GM10847 (cell line): ENCODE data around the gene CST8.

Experiments used
- POLR2A ChIP-seq: IDR thresholded peaks from 2 replicates; pipeline ENCODE4 v1.6.1; 2011; ENCODE audit not compliant: insufficient read length; ENCODE audit errors: extremely low read depth

Gene CST8, protein sequence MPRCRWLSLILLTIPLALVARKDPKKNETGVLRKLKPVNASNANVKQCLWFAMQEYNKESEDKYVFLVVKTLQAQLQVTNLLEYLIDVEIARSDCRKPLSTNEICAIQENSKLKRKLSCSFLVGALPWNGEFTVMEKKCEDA

DNA sequence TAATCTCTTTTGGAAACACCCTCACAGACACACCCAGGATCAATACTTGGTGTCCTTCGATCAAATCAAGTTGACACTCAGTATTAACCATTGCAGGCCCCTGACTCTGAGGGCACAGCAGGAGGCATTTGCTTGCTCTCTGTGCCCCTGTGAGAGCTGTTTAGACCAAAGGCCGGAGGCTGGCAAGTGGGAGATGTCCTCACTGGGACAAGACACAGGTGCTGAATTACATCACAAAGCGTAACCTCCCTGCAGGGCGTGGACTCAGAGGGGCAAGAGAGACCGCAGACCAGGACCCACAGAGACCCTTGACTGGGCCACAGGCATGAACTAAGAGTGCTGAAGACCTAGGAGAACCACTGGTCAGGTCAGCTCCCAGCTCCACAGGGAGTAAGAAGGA is at the start of gene CST8:
CST8 (plus strand) TSS at position 301 of the 400 bp plus-strand sequence. CDS start 551 bp downstream, outside the sequence.
- no peak for TF ChIP-seq POLR2A

DNA sequence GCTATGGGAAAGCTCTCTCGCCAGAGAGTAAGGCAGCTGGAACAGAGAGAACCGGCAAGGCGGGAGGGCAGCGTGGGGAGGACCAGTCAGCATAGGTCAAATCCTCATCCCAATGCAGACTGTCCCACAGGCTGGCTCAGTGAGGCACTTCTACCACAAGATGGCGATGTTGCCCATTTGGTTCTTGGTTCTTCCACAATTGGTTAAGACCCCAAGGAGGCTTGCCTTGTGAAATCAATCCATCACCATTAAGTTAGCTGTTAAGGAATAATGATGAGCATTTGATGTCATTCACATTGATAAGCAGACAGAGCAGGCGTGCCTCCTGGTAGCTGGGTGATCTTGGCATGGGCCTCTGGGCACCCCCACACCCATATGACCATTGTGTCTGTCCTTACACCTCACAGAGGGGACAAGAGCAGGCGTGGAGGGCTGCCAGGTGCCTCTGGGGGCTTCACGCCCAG is 49.0 kb upstream of the CST8 start:
- TF ChIP-seq POLR2A: no peak

DNA sequence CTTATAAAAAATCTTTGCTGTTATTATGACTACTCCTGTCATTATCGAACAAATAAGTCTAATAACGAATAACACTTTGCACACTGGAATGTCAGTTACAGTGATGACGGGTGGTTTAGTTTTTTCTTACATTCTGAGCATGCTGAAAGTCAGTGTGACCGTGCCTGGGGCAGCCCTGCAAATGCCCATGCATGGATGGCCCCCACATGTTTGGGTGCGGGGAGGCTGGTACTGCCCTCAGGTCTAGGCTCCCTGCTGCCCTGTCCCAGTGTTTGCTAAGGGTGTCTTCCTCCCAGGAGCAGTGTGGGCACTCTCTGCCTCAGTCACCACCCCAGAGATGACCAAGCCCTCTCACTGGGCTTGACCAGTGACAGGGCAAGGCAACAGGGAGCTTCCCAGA is 48.5 kb upstream of the CST8 start:
- no peak for TF ChIP-seq POLR2A

DNA sequence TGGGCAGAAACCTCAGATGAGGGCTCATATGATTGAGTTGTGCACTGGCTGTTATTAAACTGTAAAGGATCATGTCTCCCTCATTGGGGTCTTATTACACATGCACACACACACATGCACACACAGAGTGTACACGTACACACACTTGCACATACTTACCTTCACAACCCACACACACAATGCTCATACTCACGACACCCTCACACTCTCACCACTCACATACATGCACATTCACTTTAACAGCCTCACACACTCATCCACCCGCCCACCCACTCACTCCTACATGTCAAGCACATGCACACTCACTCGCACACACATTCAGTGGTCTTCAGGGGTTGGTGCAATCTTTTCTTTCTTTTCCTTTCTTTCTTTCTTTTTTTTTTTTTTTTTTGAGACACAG is 46.1 kb upstream of the CST8 start:
- no peak for TF ChIP-seq POLR2A

DNA sequence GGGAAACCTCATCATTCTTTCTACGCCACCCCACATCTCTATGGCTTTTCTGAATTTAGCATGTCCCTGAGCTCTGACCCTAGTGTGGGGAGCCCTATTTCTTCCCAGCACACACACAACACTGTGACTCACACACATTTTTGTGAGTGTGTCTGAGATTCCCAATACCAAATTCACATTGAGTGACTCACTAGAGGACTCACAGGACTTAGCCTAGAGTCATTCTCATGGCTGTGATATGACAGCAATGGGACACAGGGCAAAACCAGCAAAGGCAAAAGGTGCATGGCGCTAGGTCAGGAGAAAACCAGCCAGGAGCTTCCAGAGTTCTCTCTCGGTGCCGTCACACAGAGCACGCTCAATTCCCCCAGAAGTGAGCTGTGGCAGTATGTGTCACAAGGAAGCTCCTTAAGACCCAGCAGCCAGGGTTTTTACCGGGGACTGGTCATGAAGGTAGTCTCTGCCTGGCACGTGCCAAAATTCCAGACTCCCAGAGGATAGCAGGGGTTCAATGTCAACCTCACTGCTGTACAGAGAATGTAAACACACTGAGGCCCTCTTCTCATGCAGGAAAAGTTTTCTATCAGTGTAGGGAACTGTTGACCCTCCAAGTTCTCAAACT is 45.2 kb upstream of the CST8 start:
- TF ChIP-seq POLR2A: no peak

DNA sequence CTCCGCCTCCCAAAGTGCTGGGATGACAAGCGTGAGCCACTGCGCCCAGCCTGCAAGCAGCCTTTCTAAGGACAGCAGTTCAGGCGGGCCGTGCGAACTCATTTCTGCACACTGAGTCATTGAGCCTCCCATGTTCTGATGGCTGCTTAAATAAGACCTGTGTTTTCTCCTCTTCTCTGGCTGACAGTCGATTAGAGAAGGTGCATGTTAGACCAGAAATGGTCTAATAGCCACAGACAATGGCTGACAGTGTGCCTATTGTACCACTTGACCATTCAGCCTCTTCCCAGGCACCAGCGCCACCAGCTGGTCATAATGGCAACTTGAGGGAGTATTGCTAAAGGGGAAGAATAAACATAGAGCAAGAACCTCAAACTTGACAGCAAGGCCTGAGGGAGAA is 44.4 kb upstream of the CST8 start:
- no peak for TF ChIP-seq POLR2A

DNA sequence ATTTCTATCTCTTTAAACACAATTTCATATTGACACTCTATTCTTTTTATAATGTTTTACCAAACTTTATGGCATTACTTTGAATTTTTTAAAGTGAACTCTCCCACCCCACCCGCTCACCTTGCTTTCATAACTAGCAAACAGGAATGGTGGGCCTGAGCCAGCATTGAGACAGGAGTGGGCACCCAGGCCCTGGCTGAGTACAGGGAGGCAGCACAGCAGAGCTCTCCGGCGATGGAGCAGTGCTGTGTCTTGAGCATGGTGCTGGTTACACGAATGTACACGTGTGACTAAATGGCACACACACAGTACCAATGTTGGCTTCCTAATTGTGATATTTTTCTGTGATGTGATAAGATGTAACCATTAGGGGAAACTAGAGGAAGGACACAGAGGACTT is 42.8 kb upstream of the CST8 start:
- TF ChIP-seq POLR2A: no peak

DNA sequence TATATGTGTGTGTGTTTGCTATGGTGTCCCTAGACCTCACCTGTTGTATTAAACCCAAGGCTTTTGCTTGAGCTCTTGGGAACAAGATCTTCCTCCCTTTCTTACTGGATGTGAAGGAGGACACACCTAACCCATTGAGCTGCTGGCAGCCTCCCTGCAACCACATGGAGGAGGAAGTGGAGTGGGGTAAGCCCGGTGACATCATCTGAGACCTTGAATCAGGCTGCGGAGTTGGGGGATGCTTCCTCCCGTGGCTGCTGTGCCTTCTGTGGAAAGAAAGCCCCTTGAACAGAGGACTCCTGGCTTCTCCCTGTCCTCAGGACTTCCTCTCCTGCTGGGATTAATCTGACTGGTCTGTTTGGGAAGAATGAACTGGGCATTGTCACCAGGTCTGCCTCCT is 41.5 kb upstream of the CST8 start:
- TF ChIP-seq POLR2A: no peak

DNA sequence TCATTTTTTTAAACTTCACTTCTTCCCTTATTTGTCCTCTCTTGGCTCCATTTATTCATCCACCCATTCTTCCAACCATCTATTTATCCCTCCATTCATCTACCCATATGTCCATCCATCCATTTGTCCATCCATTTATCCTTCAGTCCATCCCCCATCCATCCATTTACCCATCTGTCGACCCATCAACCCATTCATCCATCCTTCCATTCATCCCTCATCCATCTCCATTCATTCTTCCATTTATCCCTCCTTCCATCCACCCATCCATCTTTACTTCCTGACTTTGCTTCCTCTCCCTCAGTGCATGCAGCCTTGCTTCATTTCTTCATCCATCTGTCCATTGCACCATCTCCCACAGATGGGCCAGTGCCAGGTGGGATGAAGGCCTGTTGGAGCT is 40.0 kb upstream of the CST8 start:
- TF ChIP-seq POLR2A: no peak

DNA sequence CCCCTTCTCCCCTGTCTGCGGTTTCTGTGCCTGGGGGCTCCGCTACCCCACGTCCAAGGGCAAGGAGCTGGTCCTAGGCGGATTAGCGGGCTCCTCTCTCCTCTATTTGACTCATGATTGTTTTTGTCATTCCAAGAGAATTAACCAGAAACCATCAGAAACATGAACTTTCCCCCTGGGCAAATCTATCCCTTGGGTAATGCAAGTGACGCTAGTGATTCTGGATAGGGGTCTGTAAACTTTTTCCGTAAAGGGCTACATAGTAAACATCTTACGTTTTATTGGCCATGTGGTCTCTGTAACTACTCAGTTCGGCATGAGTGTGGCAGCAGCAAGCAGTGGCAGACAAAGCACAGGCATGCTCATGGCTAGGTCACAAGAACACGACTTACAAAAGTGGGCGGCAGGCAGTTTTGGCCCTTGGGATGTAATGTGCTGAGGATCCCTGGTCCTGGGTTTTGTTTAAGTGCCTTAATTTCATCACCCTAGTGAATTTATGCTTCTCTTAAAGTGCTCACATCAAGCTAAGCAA is 38.9 kb upstream of the CST8 start:
- TF ChIP-seq POLR2A: no peak

DNA sequence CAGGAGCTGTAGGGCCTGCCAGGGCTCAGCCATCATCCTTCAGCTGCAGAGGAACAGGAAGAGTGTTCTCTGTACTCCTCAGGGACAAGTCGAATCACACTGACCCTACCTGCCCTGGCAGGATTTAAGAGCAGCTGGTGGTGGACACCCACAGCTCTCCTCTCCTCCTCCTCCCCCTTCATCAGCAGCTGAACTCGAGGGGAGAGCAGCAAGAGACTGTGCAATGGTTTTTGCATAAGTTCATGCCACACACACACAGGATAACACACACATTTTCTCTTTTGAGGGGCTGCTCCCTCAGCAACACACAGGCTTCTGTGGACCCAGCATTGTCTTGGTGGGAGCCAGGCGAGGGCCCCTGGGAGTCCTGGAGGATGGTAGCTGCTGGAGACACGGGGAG is 38.1 kb upstream of the CST8 start, which contains the start of gene CST11:
CST11 (minus strand) TSS at position 101 of the 400 bp plus-strand sequence; CDS start at position 36, 65 bp downstream.
- no peak for TF ChIP-seq POLR2A

DNA sequence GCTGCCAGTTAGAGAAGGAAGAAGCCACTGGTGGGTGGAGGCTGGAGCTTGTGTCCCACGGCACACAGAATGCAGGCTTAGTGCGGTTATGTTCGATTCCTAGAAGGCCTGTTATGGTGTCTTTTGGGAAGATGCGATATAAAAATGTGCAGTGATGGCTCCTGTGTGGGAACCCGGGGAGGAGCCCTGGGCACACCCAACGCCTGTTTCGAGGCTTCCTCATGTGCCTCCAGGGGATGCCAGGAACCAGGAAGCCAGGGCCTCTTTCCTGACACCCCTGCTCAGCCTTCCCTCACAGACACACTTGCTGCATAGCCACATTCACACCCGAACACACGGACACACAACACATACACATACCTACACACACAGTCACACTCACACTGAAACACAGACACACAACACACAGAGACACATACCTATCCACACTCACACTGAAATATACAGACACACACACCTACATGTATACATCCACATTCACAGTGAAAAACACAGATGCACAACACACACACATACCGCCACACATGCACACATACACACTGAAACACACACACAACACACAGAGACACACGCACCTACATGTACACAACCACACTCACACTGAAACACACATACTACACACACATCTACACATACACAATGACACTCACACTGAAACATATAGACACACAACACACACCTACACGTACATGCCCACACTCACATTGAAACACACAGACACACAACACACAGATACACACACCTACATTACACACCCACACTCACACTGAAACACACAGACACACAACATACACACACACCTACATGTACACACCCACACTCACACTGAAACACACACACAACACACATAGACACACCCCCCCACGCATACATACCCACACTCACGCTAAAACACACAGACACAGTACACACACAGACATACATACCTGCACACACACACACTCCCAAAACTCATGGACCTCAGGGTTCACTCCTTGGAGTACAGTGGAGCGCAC is 37.1 kb upstream of the CST8 start:
- TF ChIP-seq POLR2A: no peak

DNA sequence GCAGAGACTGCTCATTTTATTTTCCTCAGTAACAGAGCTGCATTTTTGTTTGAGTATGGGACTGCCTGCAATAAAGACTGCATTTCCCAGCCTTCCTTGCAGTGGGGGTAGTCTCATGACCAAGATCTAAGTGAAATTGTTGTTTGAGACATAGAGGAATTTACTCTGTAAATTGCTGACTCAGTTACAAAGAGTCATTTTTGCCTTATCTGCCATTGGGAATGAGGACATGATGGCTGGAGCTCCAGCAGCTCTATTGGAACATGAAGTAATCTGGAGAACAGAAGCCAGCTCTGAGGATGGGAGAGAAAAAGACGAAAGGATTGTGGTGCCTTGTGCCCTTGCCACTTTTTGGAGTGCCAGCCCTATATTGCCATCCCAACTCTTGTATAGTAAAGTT is 36.1 kb upstream of the CST8 start:
- TF ChIP-seq POLR2A: no peak

DNA sequence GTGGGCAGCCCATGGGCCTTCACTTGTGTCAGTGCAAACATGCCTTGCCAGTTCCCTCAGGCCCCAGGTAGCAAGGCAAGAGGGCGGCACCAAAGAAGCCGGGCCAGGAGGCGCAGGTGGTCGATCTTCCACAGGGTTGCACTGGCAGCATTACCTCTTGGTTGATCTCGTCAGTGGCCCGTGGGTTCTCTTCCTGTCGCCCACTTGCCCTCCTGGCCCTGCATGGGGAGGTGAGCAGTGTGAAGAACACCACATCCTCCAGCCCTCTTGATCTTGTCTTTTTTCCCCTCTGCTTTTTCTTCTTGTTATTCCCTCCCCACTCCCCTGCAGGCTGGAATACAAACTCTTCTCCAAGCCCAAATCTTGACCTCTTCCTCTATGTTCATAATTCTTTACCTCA is 35.3 kb upstream of the CST8 start:
- no peak for TF ChIP-seq POLR2A

DNA sequence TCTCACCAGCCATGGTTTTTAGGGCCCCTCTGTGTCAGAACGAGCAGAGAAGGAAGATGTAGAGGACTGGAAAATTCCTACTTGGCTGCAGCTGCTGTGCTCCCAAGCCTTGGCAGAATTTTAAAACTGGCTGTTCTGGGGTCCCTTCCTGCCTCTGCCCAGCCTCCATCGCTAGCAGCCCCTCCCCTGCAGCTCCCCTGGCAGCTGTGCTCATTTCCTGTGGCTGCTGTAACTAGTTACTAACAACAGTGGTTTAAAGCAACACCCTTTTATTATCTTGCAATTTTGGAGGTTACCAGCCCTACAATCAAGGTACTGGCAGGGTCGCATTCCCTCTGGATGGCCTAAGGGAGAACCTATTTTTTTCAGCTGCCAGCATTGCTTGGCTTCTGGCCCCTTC is 34.5 kb upstream of the CST8 start:
- TF ChIP-seq POLR2A: no peak

DNA sequence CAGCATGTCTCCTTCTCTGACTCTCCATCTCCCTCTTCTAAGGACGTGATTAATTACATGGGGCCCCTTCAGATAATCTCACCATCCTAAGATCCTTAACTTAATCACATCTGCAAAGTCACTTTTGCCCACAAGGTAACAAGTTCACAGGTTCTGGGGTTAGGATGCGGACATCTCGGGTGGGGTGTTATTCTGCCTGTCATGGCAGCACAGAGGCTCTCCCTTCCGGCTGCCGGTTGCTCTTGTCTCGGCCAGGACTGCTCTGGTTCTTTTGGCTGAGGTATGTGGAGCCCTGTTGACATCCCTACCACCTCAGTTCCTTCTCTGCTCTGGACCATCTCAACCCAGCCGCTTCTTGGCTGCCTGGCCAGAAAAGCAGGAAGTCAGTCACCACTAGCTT is 34.0 kb upstream of the CST8 start:
- TF ChIP-seq POLR2A: no peak
